Measurements from ENCODE around the gene DHCR7.

The DHCR7 gene

GRCh38 chr11:71437879-71438278 is 10.3 kb downstream of the DHCR7 start:
- TF ChIP-seq CTCF (conservative IDR thresholded peaks at IDR 0.05; ENCODE audit: low read depth, low read length), result peak; percentile 22
- no peak overlapping the region for H3K4me3 ChIP-seq (ENCODE audit: low read depth, low read length)
- DNase-seq (ENCODE audit: low read depth), result no peak

DNA sequence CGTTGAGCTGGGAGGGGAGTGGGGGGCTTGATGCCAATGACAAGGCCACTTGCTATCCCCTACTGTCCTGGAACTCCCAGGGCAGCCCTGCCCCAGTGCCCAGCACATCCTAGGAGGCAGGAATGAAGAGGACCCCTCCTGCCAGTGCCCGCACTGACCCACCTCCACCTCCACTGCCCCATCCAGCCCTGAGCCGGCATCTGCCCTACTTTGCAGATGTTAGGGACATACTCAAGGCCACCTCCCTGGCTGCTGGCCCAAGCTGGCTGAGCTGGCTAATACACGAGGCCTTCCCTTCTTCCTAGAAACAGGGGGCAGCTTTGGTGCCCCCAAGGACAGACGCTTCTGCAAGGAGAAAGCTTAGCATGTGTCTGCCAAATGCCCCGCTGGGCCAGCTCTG is 10.8 kb downstream of the DHCR7 start:
- TF ChIP-seq CTCF (conservative IDR thresholded peaks at IDR 0.05; ENCODE audit: low read depth, low read length), result no peak
- no peak overlapping the region for H3K4me3 ChIP-seq (ENCODE audit: low read depth, low read length)
- no peak for DNase-seq (ENCODE audit: low read depth)

GRCh38 chr11:71436861-71437260 is 11.3 kb downstream of the DHCR7 start:
- DNase-seq (ENCODE audit: low read depth), result no peak
- no peak for TF ChIP-seq CTCF (conservative IDR thresholded peaks at IDR 0.05; ENCODE audit: low read depth, low read length)
- H3K4me3 ChIP-seq (ENCODE audit: low read depth, low read length), result no peak overlapping the region

DNA sequence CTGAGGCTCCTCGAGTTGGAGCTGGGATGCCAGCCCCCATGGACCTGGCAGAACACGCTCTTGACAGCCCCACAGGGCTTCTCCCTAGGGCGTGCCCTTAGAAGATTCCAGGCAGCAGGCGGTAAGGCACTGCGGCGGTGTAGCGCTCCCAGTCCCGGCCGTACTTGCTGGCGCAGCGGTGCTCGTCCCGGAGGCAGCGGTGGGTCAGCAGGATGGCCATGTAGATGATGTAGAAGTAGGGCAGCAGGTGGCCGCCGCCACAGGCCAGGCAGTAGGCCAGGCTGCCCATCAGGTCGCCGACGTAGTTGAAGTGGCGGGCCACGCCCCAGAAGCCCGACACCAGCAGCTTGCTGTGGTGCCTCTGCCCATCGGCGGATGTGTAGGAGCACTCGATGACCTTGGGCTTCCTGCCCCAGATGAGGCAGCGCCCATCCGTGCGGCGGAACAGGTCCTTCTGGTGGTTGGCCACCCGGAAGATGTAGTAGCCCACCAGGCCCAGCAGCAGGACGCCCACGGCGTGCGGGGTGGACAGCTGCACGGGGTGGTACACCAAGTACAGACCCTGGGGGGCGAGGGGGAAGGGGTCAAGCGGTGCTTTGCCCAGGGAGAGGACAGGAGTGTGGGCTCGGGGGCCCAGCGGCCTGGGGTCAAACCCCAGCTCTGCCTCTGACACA is 12.8 kb downstream of the DHCR7 start:
- DNase-seq (ENCODE audit: low read depth), result no peak
- TF ChIP-seq CTCF (conservative IDR thresholded peaks at IDR 0.05; ENCODE audit: low read depth, low read length), result no peak

GRCh38 chr11:71434576-71435130 is 13.5 kb downstream of the DHCR7 start:
- no peak for TF ChIP-seq CTCF (conservative IDR thresholded peaks at IDR 0.05; ENCODE audit: low read depth, low read length)
- no peak for DNase-seq (ENCODE audit: low read depth)
- H3K4me3 ChIP-seq (ENCODE audit: low read depth, low read length), result no peak overlapping the region

More for the DNA sequence above, 12.8 kb downstream of the DHCR7 start:
- H3K4me3 ChIP-seq (ENCODE audit: low read depth, low read length), result no peak overlapping the region

GRCh38 chr11:71433648-71434450 is 14.3 kb downstream of the DHCR7 start:
- DNase-seq (ENCODE audit: low read depth), result peak; percentile 62
- H3K4me3 ChIP-seq (ENCODE audit: low read depth, low read length), result no peak overlapping the region
- no peak for TF ChIP-seq CTCF (conservative IDR thresholded peaks at IDR 0.05; ENCODE audit: low read depth, low read length)

Data from choroid plexus epithelial cell (primary cell).